ENCODE results near the gene DEFB118.

Gene DEFB118

DNA sequence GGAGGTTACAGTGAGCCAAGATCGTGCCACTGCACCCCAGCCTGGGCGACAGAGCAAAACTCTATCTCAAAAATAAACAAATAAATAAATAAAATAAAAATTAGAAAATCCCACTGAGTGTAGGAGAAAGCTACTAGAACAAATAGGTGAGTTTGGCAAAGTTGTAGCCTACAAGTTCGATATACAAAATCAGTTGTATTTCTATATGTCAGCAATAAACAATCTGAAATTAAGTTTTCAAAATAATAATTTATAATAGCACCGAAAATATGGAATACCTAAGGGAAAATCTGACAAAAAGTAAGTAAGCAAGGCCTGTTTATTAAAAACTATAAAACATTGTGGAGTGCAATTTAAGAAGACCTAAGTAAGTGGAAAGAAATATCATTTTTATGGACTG, 5.1 kb upstream of the DEFB118 start:
- TF ChIP-seq FOXP2 (optimal IDR thresholded peaks at IDR 0.05; ENCODE audit: borderline replicate concordance, extremely low read depth, extremely low read length, insufficient read depth) (no peak), POLR2AphosphoS5 (IDR thresholded peaks at IDR 0.05; ENCODE audit: low read depth, low read length) (no peak), SIN3A (IDR thresholded peaks at IDR 0.05; ENCODE audit: borderline replicate concordance, insufficient read depth, low read length) (no peak), TAF1 (IDR thresholded peaks at IDR 0.05; ENCODE audit: borderline replicate concordance, insufficient read depth, low read length) (no peak)
- TF ChIP-seq, protein P1, sequence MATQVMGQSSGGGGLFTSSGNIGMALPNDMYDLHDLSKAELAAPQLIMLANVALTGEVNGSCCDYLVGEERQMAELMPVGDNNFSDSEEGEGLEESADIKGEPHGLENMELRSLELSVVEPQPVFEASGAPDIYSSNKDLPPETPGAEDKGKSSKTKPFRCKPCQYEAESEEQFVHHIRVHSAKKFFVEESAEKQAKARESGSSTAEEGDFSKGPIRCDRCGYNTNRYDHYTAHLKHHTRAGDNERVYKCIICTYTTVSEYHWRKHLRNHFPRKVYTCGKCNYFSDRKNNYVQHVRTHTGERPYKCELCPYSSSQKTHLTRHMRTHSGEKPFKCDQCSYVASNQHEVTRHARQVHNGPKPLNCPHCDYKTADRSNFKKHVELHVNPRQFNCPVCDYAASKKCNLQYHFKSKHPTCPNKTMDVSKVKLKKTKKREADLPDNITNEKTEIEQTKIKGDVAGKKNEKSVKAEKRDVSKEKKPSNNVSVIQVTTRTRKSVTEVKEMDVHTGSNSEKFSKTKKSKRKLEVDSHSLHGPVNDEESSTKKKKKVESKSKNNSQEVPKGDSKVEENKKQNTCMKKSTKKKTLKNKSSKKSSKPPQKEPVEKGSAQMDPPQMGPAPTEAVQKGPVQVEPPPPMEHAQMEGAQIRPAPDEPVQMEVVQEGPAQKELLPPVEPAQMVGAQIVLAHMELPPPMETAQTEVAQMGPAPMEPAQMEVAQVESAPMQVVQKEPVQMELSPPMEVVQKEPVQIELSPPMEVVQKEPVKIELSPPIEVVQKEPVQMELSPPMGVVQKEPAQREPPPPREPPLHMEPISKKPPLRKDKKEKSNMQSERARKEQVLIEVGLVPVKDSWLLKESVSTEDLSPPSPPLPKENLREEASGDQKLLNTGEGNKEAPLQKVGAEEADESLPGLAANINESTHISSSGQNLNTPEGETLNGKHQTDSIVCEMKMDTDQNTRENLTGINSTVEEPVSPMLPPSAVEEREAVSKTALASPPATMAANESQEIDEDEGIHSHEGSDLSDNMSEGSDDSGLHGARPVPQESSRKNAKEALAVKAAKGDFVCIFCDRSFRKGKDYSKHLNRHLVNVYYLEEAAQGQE (IDR thresholded peaks at IDR 0.05; ENCODE audit: insufficient read depth in 1 of 2, low read depth in 2 of 2, low read length in 2 of 2), result no peak

DNA sequence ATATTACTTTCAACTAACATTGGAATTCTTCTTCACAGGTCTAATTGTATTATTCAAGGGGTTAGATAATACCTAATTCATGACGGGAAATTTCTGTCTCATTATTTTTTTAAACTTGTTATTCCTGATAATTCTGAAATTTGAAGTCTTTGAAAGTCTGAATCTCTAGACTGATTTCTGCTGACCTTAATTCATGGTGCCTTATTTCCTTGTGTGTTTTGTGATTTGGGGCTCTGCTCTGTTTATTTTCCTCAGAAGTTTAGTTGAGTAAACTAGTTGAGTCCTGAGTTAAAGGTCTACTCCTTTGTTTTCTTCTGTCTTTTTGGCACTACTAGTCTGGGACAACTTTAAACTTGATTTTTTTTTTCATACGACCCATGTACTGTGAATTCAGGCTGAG, 5.9 kb downstream of the DEFB118 start:
- no peak for TF ChIP-seq POLR2AphosphoS5 (IDR thresholded peaks at IDR 0.05; ENCODE audit: low read depth, low read length)
- no peak for TF ChIP-seq TAF1 (IDR thresholded peaks at IDR 0.05; ENCODE audit: borderline replicate concordance, insufficient read depth, low read length)
- TF ChIP-seq, protein P1 (IDR thresholded peaks at IDR 0.05; ENCODE audit: insufficient read depth in 1 of 2, low read depth in 2 of 2, low read length in 2 of 2), result no peak
- TF ChIP-seq FOXP2 (optimal IDR thresholded peaks at IDR 0.05; ENCODE audit: borderline replicate concordance, extremely low read depth, extremely low read length, insufficient read depth), result no peak
- no peak for TF ChIP-seq SIN3A (IDR thresholded peaks at IDR 0.05; ENCODE audit: borderline replicate concordance, insufficient read depth, low read length)

DNA sequence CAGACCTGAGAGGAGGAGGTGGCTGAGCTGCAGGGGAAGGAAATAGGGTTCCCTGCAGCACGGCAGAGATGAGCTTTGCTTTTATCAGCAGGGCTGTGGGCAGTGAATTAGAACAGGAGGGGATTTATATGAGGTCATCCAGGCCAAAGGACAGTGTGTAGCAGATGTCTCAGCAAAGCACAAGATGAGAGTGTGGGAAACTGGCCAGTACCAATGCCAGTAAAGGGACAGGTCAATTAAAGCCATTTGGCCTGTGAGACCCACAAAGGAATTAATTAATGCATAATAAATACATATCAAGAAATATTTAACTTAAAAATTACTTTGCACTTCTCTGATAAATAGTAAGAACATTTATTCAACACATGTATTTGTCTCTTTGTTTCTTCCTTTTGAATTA, 22.1 kb downstream of the DEFB118 start, which contains the start of gene DEFB119:
Gene DEFB119 (minus strand): TSS at position 101 of the 400 bp plus-strand sequence. CDS start 107 bp downstream, outside the sequence.
- TF ChIP-seq SIN3A (IDR thresholded peaks at IDR 0.05; ENCODE audit: borderline replicate concordance, insufficient read depth, low read length) (no peak), TAF1 (IDR thresholded peaks at IDR 0.05; ENCODE audit: borderline replicate concordance, insufficient read depth, low read length) (no peak), FOXP2 (optimal IDR thresholded peaks at IDR 0.05; ENCODE audit: borderline replicate concordance, extremely low read depth, extremely low read length, insufficient read depth) (no peak), POLR2AphosphoS5 (IDR thresholded peaks at IDR 0.05; ENCODE audit: low read depth, low read length) (no peak)
- TF ChIP-seq, protein P1 (IDR thresholded peaks at IDR 0.05; ENCODE audit: insufficient read depth in 1 of 2, low read depth in 2 of 2, low read length in 2 of 2), result no peak

DNA sequence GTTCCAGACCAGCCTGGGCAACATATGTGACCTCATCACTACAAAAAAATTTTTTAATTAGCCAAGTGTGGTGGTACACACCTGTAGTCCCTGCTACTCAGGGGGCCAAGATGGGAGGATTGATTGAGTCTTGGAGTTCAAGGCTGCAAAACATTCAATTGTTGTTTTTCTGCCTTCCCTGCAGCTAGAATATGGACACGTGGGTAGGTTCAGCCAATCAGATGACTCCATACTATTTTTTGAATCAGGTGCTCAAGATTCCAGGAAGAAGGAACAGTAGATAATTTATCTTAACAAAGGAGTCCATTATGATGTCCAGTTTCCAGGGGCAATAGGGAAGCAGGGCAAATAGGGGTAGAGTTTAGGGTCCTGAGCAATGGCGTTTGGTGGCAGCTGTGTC, 24.4 kb downstream of the DEFB118 start:
- TF ChIP-seq POLR2AphosphoS5 (IDR thresholded peaks at IDR 0.05; ENCODE audit: low read depth, low read length) (no peak), SIN3A (IDR thresholded peaks at IDR 0.05; ENCODE audit: borderline replicate concordance, insufficient read depth, low read length) (no peak), FOXP2 (optimal IDR thresholded peaks at IDR 0.05; ENCODE audit: borderline replicate concordance, extremely low read depth, extremely low read length, insufficient read depth) (no peak), TAF1 (IDR thresholded peaks at IDR 0.05; ENCODE audit: borderline replicate concordance, insufficient read depth, low read length) (no peak)
- TF ChIP-seq, protein P1 (IDR thresholded peaks at IDR 0.05; ENCODE audit: insufficient read depth in 1 of 2, low read depth in 2 of 2, low read length in 2 of 2), result no peak

DNA sequence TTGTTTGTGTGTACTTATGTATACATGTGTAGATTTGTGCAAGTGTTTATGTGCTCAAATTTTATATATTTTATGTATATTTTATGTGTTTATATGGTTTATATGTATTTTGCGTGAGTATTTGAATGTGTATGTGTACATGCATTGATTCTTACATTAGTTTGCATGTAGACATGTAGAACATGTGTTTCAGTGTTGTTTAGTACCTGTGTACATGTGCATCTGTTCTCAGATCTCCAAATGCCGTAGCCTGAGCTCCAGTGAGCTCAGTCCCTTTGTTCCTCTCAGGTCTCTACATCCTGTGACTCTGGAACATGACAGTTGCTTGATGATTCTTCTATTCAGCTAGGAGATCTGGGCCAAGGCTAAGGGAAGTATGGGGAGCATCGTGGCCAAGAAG, 26.5 kb downstream of the DEFB118 start:
- TF ChIP-seq FOXP2 (optimal IDR thresholded peaks at IDR 0.05; ENCODE audit: borderline replicate concordance, extremely low read depth, extremely low read length, insufficient read depth) (no peak), SIN3A (IDR thresholded peaks at IDR 0.05; ENCODE audit: borderline replicate concordance, insufficient read depth, low read length) (no peak), TAF1 (IDR thresholded peaks at IDR 0.05; ENCODE audit: borderline replicate concordance, insufficient read depth, low read length) (no peak), POLR2AphosphoS5 (IDR thresholded peaks at IDR 0.05; ENCODE audit: low read depth, low read length) (no peak)
- TF ChIP-seq, protein P1 (IDR thresholded peaks at IDR 0.05; ENCODE audit: insufficient read depth in 1 of 2, low read depth in 2 of 2, low read length in 2 of 2), result no peak

All from PFSK-1 (cell line).